ENCODE measurements around the gene RFPL3.
"Not testable (repeated sequence)": the region's sequence is repeated elsewhere in the genome, so short reads cannot be mapped to it uniquely, and the experiment has no call there.

Gene RFPL3

DNA sequence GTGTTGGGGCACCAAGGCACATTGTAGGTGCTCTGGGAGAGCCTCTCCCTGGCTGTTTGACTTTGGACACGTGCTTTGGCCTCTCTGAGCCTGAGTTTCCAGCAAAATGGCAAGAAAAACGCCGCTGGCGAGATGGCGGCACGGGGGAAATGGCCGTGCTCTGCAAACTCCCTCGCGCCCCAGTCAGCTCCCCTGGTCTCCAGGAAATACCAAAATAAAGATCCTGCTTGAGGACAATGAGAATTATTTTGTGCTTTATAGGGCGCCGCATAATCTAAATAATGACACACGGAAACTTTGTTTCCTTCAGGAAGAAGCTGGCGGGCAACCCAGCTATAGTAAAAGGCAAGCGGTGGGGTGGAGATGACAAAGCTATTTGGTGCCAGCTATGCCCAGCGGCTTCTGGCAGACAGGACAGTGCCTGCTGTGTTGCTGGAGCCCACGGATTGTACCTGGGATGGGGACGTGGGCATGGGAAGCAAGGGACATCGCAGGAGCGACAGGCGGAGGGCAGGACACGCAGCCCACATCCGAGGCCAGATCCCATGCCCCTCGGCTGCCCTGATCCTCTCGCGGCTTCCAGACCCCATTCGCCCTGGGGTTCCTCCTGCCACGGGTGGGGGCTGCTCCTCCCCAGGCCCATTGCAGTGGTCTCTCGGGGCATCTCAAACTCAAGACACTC lies 26.3 kb upstream of the RFPL3 start:
- DNase-seq, result no peak

DNA sequence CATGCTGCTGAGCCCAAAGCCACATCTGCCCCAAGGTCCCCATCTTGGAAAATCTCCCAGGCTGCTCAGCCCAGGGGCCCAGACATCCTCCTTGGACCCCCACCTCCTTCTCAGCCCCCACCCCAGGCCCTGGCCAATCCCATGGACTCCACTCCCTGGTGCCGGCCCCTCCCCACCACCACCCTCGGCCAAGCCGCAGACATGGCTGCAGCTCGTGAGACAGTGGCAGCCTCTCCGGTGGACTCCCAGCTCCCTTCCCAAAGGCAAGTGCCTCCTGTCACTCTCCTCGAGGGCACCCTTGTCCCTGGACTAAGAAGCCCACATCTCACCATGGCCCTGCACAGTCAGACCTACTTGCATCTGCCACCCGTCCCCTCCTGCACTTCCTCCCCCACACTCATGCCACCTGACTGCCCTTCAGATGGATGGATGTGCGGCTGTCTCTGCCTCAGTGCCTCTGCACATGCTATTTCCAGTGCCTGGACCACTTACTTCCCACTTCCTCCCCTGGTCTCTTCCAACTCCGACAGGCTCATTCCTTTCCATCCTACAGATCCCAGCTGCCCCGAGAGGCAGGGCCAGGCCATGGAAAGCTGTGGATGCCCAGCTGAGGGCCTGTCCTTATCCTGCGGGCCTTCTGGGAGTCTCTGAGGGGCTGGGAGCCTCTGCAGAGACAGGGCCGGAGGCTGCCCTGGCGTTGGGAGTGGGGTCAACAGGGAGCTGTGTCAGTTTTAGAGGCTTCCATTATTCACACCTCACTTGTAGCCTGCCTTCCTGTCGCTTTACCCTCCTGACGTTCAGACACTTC lies 25.5 kb upstream of the RFPL3 start:
- DNase-seq, result no peak

DNA sequence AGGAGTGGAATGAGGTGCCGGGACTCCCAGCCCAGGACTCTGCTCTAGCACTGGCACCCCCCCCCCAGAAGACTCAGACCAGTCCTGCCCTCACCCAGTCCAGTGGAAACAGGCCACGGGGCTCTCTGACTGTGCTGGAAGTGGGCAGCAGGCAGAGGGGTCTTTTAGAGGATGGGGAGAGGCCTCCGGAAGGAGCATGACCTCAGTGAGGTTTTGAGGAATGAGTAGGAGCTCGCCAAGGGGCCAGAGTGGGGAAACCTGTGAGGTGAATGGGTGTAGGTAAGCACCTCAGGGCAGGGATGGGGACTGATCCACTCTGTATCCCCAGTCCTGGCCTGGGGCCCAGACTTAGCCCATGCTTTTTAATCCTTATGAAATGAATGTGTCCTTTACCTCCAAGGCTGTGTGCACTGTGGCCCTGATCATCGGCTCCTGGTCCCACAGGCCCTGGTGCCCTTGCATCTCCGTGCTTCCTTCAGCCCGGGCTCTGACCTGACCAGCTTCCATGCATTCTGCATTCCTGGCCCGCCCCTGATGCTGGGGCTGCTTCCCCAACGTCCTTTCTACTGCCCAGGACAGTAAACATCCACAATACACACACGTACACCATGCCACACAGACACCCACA lies 24.4 kb upstream of the RFPL3 start:
- DNase-seq, result no peak

DNA sequence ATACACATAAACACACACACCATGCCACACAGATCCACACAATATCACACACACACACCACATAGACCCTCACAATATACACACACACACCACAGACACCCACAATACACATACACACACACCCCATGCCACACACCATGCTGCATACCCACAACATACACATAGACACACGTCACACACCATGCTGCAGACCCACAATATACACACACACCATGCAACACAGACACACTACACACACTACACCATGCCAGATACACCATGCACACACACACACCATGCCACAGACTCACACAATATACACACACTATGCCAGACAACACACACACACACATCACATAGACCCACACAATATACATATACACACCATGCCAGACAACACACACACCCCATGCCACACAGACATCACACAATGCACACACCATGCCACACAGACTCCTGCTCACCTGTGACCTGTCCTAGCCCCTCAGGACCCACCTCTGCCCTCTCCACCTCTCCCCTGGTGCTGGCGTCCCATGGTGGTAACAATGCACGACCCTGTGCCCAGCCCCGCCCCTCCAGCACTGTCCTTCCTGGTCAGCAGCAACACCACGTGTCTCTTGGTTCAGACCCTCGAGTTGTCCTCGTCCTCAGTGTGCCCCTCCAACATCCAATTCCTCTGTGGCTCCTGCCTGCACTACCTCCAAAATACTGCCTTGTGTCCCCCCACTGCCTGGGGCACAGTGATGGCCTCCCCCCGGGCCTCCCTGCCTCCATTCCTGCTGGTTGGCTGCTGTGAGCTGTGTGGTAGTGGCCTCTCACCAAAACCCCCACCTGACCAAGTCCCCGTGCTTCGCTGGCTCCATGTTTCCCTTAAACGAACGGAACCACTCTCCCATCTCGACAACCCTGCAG lies 23.7 kb upstream of the RFPL3 start:
- DNase-seq, result no peak

DNA sequence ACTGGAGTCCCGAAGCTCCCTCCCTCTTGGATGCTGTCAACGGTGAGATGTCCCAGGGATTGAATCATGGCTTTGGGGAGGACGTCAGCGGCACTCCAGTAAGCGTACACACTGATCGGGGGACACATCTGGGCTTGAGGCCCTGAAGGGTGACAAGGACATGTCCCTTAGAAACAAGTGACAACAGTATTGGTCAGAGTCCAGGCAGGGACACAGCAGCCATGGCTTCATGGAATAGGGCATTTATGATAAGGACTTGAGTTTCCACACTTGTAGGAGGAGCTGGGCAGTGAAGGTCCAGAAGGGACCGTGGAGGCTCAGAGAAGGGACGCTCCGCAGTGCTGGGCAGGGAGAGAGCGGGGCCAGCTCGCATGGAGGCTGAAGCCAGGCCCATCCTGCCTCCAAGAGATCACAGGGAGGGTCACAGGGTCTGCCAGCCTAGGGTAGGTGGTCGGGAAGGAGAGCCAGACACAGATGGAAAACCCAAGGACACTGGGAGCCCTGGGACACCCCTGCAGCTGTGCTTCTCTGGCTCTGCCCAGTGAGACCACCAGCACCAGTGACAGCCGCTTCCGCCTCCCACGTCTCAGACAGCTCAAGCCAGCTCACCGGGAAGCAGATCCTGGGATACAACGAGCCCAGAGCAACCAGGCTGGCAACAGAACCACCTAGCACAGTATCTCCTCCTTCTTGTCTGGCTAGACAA lies 22.9 kb upstream of the RFPL3 start:
- no peak for DNase-seq

DNA sequence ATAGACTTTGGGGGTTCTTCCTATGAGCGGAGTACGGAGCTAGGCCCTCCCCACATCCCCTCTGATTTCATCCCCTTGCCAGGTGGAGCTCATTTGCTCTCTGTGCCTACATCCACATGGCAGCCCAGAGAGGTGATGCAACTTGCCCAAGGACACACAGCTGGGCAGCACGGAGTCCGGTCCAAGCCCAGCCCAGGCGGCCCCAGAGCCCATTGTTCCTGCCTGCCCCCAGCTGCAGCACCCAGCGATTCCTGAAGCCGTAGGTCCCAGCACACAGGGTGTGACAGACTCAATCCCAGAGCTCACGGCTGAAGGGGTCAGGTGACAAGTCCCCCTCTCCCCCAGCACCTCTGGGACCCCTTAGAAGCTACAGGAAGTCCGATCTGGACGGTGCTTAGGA lies 22.2 kb upstream of the RFPL3 start:
- DNase-seq, result no peak

DNA sequence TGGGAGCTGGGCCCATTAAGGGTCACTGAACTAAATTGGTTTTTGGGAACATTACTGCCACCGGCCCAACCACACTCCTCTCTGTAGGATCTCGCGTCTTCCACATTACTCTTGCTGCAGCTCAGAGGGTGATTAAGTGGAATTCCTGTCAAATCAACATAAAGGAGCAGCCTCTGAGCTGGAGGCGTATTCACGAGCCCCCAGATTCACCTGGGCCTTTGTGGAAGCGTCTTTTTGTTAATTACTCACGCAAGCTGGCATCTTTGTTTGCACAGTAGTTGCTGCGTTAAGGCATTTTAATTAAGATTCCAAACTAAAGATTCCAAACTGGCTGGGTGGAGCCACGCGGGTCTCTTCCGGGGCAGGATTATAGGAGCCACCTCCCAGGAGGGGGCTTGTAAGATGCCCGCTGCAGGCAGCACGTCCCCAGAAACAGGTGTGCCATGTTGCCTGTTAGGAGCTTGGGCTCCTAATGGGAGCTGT lies 21.5 kb upstream of the RFPL3 start:
- no peak for DNase-seq

DNA sequence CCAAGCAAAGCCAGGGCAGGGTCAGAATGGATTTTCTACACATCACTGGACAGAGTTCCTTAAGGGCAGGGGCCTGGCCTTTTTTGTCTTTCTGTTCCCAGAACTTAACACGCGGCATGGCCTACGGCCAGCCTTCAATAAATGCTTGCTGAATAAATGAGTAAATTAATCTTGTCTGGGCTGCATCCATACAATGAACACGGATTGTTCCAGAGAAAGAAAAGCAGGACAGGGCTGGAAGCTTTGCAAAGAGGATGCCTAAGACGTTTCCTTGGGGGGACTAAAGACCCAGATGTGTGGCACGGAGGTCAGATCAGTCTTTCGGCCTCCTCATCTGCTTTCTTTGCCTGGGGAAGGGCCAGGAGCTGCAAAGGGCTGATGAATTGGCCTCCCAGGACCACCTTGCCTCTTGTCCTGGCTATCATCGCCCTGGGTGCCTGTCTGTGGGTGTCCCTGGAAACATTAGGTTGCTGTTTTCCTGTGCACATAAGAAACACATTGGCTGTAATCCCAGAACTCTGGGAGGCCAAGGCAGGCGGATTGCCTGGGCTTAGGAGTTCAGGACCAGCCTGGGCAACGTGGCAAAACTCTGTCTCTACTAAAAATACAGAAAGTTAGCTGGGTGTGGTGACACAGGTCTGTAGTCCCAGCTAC lies 20.8 kb upstream of the RFPL3 start:
- DNase-seq, result no peak

DNA sequence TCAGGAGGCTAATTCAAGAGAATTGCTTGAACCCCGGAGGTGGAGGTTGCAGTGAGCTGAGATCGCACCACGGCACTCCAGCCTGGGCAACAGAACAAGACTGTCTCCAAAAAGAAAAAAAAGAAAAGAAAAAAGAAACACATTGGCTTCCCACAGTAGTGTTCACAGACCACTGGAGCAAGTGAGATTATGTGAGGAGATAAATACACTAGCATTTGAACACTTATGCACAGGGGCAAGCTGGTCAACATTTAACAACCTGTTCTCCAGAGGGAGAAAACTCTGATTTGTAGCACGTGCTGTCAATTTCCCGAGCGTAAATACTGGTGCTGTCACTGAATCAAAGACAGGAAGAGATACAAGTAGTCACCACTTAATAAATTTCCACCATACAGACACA lies 20.2 kb upstream of the RFPL3 start:
- DNase-seq, result not testable (repeated sequence)

DNA sequence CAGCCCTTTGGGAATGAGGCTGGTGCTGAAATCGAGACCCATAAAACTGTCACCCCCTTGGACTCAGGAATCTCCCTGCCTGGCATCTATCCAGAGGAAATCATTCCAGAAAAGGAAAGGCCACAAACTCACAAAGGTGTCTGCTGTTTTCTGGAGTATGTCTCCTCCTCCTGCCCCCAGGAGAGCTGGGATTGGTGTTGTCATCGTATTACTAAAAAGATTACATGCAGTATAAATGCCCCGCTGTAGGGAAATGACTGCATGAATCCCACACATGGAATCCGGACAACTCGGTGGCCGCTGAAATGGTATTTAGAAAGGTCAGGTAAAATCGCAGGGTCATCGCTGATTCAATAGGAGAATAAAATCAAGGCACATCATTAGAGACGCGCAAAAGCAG lies 18.9 kb upstream of the RFPL3 start:
- no peak for DNase-seq

DNA sequence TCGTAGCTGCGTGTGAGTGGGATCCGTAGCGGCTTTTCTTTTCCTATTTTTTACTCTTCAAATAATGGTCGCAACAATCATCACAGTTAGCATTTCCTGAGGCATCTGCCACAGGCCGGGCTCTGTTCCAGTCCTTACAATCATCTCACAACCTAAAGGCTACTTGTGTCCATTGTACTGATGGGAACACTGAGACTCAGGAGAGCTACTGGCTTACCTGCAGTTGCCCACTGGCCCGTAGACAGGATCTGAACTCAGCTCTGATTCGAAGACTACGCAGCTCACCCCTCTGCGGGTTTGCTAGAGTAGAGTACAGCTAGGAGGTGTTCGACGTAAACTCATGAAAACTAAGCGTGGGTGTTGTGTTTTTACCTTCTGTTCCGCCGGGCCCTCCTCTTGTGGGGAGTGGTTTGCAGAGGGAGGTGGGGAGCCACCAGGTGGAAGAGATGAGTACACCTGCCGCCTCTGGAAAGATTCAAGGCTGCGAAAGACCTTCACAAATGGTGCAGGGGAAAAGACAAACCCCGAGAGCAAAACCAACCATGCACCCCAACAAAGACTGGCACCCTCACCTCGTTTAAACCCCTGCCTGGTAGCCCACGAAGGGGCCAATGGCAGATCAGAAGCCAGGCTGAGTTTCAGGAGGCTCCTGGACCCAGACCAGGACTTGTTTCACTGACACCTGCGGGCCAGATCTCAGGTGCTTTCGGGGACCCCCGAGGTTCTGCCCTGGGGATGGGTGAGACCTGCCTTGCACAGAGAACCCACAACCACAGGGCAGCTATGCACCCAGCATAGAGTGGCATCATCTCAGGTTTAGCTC lies 18.3 kb upstream of the RFPL3 start:
- DNase-seq, result no peak

DNA sequence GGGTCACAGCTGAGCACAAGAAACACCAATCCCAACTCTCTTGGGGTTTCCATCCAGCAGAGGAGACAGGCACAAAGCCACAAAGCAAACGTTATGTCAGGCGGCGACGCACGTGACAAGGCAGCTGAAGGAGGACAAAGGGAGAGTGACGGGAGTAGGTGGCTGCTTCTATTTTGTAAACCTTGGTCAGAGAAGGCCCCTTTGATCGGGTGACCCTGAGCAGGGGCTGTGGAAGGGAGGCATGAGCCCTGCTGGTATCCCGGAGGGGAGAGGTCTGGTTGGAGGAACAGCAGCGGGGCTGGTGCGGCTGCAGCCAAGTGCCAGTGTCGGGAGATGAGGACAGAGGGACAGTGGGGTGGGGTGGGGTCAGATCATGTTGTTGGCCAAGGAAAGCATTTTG lies 17.3 kb upstream of the RFPL3 start:
- no peak for DNase-seq

DNA sequence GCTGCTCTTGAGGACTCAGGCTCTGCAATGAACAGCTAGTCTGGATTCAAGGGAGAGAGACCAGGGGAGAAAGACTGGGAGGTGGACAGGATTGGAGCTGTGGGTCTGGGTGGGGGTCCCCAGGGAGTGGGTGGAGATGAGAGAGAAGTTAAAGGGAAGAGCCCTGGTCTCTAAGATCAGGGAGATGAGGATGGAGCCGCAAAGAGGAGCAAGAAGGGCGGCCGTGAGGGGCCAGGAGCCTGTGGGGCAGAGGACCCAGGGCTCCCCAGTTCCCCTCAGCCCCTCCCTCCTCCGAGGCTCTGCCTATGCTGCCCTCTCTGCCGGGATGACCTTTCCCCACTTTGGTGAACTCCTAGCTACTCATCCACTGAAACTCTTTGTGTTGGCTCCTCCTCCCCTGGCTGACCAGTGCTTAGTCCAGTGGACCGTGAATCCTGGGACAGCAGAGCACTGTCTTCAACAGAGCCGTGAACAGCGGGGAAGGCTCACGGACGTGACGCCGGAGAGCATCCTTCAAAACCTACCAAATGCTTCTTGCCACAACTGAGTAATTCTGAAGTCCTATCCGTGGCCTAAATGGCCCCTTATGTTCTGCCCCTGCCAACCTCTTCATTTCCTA lies 16.4 kb upstream of the RFPL3 start:
- no peak for DNase-seq

DNA sequence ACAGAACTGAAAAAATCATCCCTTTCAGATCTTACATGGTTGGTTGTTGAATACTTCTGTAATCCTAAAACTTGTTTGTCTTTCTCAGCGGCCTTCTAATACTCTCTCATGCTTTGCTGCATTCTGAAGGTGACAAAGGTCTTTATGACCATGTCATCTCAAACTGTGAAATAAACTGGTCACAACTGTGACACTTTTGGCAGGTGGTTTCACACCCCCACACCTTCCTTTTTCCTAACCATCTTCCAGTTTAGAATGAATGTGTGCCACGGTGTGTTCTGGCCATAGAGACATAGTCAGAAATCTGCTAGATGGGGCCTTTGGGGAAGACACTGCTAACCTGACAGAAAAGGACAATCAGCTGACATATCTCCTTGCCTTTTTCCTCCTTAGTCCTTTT lies 14.7 kb upstream of the RFPL3 start:
- DNase-seq, result no peak

DNA sequence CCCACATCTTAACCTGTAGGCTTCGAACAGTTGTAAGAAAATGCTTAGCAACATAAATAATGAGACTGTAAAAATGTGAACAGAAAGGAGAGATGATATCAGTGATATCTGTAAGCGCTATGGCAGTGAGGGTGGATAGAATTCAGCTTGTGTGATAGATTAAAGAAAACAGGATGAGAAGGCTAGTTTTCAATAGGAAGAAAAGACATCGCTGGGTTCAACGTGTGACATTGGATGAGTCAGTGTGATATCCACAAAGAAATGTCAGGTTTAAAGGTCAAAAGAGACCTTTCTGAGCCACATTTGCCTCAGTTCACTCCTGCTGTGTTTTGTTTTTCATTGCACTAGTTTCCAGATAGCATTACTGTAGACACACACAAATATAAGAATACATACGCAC lies 13.7 kb upstream of the RFPL3 start:
- DNase-seq, result no peak

DNA sequence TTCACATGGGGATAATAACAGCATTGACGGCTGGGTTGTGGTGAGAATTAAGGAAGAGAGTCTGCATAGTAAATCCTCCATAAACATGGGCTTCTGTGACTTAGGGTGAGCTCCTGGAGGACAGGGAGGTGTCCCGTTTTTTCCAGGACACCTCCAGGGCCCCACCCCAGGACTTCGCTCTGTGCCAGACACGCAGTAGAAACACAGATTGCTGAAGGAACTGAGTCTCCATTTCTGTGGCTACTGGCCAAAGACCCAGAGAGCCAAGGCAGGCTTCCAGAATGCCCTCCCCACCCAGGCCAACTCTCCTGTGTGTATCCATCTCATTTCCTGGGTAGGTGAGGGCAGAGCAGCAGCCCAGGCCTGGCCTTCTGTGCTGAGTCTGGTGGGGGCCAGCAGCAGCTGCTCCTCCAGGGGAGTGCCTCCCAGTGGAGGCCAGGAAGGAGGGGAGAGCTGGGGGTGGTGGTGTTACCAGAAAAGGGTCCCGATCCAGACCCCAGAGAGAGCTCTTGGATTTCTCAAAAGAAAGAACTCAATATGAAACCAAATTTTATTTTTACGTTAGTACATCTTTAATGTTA lies 9.5 kb upstream of the RFPL3 start:
- no peak for DNase-seq

DNA sequence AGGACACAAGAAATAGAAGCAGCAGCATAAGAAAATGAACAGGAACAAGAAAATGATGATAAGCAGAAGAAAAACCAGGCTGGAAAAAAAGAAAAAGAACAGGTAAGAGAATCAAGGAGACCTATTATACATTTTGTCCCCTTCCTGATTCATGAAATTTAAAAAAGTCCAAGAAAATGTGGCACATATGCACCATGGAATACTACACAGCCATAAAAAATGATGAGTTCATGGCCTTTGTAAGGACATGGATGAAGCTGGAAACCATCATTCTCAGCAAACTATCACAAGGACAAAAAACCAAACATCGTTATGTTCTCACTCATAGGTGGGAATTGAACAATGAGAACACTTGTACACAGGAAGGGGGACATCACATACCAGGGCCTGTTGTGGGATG lies 5.8 kb upstream of the RFPL3 start:
- DNase-seq, result not testable (repeated sequence)

DNA sequence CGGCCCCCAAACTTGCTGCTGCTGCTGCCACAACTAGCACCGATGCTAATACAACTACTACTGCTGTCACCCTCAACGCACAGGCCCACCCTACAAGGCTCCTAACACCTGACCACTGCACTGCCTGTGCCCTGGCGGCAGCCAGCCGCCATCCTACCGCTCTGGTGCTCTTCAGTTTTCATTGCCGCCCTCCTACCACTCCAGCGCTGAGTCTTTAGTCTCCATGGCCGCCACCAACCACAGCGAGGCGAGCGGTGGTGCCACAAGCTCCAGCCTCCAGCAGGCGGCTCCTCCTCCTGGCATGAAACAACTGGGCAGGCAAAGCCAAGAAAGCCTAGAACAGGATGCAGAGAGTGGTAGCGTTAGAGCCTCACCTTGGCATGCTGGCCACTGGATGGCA lies 5.0 kb upstream of the RFPL3 start:
- peak; percentile 9 for DNase-seq

DNA sequence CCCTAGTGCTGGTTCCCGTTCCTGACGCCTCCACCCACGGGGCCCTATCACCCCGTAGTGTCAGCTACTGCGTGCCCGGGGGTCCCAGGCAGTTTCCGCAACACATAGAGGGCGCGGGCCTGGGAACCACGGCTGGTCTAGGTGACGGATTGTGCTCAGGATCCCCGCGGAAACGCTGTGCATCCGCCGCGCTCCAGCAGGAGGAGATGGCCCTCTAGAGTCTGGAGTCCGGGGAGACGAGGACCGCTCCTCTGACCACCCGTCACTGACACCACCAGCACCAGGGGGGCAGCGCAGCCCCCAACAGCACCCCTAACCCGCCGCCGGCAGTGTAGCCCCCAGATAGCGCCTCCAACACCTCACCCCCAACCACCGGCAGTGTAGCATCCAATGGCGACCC lies 4.4 kb upstream of the RFPL3 start:
- no peak for DNase-seq

DNA sequence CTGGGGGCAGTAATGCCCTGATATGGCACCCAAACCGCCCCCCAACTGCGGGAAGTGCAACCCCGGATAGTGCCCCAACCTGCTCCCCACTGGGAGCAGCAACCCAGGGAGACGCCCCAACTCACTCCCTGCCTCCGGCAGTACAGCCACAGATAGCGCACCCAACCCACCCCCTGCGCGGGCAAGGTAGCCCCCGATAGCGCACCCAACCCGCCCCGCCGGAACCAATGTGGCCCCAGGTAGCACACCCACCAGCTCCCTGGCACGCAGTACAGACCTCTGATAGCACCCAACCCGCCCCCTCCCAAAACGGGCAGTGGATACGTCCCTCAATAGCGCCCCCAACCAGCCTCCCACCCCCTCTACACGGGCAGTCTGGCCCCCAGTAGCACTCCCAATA lies 3.8 kb upstream of the RFPL3 start:
- no peak for DNase-seq

All from NCI-H2029 treated with DMSO at 0.1 percent for 48 hours (cell line).